ENCODE results near the gene SPRED2.
"Not testable (repeated sequence)": the region's sequence is repeated elsewhere in the genome, so short reads cannot be mapped to it uniquely, and the experiment has no call there.

The SPRED2 gene

DNA sequence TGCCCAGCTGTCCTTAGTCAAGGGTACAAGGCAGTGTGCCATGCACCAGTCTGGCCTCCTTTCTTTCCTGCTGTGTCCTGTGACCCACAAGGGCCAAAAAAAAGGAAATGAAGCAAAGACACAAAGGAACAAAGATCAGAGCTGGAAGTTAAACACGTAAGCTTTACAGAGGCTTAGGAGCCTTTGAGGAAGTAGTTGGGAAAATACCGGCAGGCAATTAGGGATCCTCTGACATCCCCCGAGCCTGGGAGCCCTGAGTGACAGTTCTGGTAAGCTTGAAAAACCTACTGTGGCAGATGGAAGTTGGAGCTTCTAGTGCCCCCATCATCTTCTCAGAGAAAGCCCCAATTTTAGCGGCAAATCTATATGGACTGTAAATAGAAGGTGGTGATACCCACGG, 78.5 kb downstream of the SPRED2 start:
- no peak for DNase-seq
- TF ChIP-seq POLR2A (IDR thresholded peaks at IDR 0.05; ENCODE audit: low read length) (no peak), GATA1 (IDR thresholded peaks at IDR 0.05; ENCODE audit: low read depth, low read length) (no peak)

DNA sequence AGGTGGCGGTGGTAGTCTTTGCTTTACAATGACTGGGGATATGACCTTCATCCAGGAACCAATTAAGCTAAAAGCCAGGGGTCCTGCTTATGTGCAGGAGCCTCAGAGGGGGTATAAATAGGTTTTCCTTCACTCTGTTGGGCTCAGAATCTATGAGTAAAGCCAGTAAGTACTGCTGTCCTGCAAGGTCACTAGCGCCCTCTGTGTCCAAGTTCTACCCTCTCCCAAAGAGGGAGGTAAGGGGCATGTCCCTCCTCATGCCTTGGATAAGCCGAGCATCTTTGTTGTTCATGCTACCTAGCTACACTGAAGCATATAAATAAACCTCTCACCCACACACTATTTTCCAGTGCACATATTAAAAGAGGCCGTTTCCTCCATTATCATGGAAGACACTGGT, 79.4 kb downstream of the SPRED2 start:
- DNase-seq, result peak; percentile 7 to 11
- no peak for TF ChIP-seq GATA1 (IDR thresholded peaks at IDR 0.05; ENCODE audit: low read depth, low read length)
- no peak for TF ChIP-seq POLR2A (IDR thresholded peaks at IDR 0.05; ENCODE audit: low read length)

DNA sequence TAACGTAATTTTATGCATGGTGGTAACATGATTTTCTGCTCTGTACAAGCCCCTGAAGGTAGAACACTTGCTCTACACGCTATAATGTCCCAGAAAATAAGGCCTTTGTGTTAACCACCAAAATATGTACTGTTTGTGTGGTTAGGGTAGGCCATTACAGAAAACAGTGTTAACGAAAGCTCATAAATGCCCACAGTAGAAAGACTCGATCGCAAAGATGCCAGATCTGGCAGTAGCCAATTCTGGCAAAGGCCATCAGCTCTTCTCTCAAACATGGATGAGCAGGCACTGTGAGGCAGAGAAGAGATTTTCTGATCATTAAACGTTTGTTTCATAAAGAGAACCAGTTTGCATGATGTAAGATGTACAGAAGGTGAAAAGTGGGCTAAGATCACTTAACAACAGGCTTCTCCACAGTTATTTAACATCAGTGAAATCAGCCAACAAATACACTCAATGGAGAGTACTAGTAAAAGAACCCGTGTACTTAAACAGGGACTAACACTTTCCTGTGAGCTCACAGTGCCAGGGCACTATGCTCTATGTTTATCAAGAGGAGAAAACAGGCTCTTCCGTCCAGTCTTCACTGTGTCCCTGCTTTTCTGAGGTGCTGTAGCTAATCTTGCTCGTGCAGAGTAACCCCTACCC, 80.3 kb downstream of the SPRED2 start:
- DNase-seq, result no peak
- TF ChIP-seq POLR2A (IDR thresholded peaks at IDR 0.05; ENCODE audit: low read length) (no peak), GATA1 (IDR thresholded peaks at IDR 0.05; ENCODE audit: low read depth, low read length) (no peak)

DNA sequence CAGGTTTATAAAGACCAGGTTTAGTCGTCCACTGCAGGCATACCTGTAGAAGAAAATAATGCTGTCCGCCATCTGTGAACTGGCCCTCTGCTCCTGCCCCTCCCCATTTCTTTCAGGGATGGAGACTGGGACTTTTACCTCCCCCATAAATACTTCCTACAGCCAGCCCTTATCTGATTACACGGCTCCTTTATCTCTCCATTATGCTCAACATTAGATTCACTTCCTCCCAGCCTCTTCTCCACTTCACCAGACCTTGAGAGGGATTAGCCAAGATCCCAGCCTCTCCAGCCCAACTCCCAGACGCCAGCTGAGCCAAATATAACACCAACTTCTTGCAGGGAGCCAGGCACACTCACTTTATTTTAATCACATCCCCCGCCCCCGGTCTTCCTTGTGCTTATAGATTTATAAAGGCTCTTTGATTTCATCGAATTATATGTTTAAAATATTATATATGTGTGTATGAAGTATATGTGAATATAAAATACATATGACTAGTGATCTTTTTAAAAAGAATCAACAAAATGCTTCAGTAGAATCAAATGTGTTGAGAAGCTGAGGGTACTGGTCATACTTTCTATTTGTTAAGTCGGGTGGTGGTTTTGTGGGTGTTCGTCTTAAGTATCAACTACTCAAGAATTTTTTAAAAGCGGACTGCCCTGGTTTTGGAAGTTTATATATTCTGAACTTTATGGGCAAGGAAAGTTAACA, 81.0 kb downstream of the SPRED2 start:
- TF ChIP-seq POLR2A (IDR thresholded peaks at IDR 0.05; ENCODE audit: low read length) (no peak), GATA1 (IDR thresholded peaks at IDR 0.05; ENCODE audit: low read depth, low read length) (no peak)
- DNase-seq, result peak in 1 of 2 experiments; percentile 8

DNA sequence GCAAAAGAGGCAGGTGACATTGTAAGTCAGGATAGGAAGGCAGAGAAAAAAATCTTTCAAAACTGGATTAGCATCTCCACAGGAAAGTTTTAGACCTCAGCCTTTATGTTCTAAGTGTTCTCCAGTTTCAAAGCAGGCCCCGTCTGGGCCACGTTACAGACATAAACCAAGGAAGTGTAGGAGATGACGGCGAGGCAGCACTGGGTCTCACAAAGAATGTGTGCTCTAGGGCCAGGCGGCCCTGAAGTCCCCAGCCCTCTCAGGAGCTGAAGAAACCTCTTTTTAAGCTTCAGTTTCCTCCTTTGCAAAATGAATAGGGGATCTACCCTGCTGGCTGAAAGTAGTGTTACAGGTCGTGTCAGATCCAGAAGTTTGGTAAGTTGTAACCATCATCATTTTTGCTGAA, 81.7 kb downstream of the SPRED2 start:
- peak in 1 of 2 experiments; percentile 15 for DNase-seq
- TF ChIP-seq POLR2A (IDR thresholded peaks at IDR 0.05; ENCODE audit: low read length), result no peak
- TF ChIP-seq GATA1 (IDR thresholded peaks at IDR 0.05; ENCODE audit: low read depth, low read length), result no peak

DNA sequence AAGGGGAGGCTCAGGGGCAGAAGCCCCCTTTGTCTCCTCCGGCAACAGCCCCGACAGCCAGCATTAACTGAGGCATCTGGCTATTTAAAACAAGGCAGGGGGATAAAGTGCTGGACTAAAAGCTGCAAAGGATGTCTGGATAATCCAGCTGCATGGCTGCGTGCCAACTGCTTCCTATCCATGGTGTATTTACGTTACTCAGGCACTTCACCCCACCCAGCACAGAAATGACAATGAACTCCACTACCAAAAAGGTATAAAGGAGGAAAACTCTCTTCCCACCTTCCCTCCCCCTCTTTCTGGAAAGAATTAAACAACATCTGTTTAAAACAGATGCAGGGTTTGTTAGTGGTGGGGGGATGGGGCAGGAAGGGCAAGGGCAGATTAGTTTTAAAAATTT, 82.5 kb downstream of the SPRED2 start:
- TF ChIP-seq GATA1 (IDR thresholded peaks at IDR 0.05; ENCODE audit: low read depth, low read length) (no peak), POLR2A (IDR thresholded peaks at IDR 0.05; ENCODE audit: low read length) (no peak)
- peak; percentile 43 to 45 for DNase-seq

DNA sequence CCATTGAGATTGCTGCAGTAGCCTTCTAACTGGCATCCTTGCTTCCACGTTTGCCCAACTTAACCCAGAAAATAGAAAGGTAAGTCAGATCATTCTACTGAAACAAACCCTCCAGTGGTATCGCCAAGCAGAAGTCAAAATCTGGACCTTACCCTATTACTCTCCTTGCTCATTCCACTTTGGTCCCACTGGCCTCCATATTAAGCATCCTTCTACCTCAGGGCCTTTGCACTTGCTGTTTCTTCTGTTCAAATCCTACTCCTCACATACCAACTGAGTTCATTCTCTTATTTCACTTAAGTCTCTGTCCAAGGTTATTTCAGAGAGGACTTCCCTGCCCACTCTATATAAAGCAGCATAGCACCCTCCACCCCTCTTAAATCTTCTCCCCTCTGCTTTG, 84.5 kb downstream of the SPRED2 start:
- no peak for TF ChIP-seq POLR2A (IDR thresholded peaks at IDR 0.05; ENCODE audit: low read length)
- TF ChIP-seq GATA1 (IDR thresholded peaks at IDR 0.05; ENCODE audit: low read depth, low read length), result no peak
- DNase-seq, result no peak

DNA sequence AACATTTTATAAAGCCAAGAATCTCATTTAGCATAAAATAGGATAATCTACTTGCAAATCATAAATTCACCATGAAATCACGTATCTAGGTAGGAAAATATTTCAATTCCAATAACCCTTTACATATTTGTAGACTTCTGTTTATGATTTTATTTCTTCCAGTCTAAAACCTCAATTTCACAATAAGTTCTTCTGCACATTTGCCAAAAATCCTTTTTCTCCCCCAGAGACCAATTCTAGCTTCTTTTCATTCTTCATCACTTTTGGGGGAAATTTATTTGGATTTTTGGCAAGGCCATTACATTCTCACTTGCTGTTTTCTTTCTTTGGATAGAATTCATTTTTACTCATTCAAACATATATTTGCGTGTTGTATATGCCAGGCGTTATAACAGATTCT, 86.8 kb downstream of the SPRED2 start:
- no peak for TF ChIP-seq GATA1 (IDR thresholded peaks at IDR 0.05; ENCODE audit: low read depth, low read length)
- TF ChIP-seq POLR2A (IDR thresholded peaks at IDR 0.05; ENCODE audit: low read length), result no peak
- no peak for DNase-seq

DNA sequence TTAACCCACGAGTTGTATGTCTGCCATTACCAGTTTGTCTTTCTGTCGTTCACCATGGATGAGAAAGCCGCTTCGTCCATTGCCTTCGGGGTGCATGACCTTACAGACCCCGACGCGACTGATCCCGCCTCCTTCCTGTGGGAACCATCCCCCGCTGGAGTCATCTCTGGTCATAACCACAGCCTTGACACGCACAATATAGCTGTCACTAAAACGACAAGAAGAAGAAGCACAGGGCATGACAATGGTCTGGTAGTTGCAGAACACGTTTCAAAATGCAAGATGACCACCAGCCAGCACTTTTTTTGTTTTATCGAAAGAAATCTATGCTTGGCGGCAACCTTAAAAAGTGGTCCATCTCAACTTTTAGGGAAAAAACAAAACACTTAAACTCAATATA, 87.7 kb downstream of the SPRED2 start:
- DNase-seq, result no peak
- TF ChIP-seq POLR2A (IDR thresholded peaks at IDR 0.05; ENCODE audit: low read length) (no peak), GATA1 (IDR thresholded peaks at IDR 0.05; ENCODE audit: low read depth, low read length) (no peak)

DNA sequence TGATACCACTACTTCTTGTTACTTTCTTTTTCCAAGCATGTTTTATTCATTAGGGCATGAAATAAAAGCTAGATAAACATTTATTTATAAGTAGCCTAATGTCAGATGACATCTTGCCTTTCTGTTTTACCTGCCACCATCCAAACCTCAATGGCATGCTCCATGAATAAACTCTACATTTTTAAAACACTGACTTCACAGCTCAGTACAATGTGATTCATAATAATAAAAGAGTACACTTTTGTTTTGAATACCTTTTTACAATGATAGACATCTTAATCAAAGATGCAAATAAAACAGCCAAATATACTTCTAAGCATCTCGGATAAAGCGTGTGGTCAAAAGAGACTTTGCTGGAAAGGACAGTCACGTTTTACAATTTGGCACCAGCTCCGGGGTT, 88.2 kb downstream of the SPRED2 start:
- DNase-seq, result no peak
- TF ChIP-seq POLR2A (IDR thresholded peaks at IDR 0.05; ENCODE audit: low read length) (no peak), GATA1 (IDR thresholded peaks at IDR 0.05; ENCODE audit: low read depth, low read length) (no peak)

DNA sequence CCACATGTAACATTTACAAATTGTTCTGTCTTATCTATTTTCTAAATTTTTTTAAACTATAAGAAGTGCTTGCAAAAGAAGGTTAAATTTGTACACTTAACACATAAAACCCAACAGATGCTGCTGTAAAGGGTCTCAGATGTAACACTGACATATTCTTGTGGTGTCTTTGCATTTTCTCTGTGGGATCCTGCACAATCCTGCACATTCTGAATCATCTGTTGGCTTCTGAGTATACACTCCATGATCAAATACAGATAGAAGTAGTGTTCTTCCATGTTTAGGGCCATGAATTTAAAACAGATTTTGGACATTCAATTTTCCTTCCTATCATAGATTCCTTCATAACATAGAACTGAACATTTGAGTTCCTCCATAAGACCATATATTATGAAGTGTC, 89.0 kb downstream of the SPRED2 start:
- DNase-seq, result no peak
- no peak for TF ChIP-seq GATA1 (IDR thresholded peaks at IDR 0.05; ENCODE audit: low read depth, low read length)
- TF ChIP-seq POLR2A (IDR thresholded peaks at IDR 0.05; ENCODE audit: low read length), result no peak

DNA sequence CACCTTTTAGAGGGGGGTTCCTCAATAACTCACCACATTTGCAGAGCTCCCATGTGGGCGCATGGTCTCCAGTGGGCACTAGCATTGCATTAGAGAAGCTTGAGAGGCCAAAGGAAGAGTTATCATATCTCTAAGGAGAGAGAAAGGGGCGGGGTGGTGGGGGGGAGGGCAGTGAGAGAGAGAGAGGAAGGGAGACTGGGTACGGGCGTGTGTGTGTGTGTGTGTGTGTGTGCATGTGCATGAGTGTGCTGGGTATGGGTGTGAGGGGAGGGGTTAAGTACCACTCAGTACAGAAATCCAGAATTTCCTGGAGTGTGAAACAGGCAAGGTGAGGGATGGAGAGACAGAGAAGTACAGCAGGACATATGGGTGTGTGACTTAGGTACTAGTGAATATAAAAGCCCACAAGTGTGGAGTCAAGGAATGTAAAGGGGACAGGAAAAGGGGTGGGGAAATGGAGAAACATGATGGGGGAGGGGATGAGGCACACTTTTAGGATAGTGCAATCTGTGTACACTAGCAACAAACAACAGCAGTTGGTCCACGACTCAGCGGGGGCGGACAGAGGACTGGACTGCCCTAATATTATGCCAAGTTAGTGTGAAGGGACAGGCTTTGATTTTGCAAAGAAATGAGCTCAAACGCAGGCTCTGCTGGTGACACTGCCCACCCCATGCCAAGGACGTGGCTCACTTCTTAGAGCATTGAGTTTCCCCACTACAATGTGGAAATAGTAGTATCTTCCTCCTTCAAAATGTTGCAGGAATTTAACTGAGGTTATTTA, 91.3 kb downstream of the SPRED2 start:
- TF ChIP-seq GATA1 (IDR thresholded peaks at IDR 0.05; ENCODE audit: low read depth, low read length) (no peak), POLR2A (IDR thresholded peaks at IDR 0.05; ENCODE audit: low read length) (no peak)
- DNase-seq, result peak; percentile 13 to 35

DNA sequence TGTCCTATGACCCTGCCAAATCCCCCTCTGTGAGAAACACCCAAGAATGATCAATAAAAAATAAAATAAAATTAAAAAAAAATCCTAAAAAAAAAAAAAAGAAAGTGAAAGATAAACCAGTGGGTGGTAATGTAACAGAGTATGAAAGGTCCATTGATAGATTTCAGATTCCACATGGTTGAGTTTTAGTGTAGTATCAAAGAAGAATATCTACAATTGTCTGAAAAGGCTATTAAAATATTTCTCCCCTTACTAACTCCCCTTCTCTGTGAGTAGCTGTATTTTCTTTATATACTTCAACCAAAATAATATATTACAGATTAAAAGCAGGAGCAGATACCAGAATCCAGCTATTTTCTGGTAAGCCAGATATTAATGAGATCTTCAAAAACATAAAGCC, 92.8 kb downstream of the SPRED2 start:
- no peak for DNase-seq
- TF ChIP-seq POLR2A (IDR thresholded peaks at IDR 0.05; ENCODE audit: low read length) (no peak), GATA1 (IDR thresholded peaks at IDR 0.05; ENCODE audit: low read depth, low read length) (no peak)

DNA sequence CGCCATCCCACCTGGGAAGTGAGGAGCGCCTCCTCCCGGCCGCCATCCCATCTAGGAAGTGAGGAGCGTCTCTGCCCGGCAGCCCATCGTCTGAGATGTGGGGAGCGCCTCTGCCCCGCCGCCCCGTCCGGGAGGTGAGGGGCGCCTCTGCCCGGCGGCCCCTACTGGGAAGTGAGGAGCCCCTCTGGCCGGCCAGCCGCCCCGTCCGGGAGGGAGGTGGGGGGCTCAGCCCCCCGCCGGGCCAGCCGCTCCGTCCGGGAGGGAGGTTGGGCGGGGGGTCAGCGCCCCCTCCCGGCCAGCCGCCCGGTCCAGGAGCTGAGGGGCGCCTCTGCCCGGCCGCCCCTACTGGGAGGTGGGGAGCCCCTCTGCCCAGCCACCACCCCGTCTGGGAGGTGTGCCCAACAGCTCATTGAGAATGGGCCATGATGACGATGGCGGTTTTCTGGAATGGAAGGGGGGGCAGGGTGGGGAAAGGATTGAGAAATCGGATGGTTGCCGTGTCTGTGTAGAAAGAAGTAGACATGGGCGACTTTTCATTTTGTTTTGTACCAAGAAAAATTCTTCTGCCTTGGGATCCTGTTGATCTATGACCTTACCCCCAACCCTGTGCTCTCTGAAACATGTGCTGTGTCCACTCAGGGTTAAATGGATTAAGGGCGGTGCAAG, 93.4 kb downstream of the SPRED2 start:
- not testable (repeated sequence) for DNase-seq

DNA sequence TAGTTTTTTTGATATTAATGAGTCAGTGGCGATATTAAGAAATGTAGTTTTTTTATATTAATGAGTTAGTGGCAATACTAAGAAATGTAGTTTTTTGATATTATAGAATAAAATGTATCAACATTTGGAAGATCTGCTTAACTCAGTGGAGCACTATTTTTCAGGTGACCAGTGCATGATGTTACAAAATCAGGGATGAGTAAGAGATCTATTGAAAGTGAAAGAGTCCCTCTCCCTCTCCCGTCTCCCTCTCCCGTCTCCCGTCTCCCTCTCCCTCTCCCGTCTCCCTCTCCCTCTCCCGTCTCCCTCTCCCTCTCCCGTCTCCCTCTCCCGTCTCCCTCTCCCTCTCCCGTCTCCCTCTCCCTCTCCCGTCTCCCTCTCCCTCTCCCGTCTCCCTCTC, 94.5 kb downstream of the SPRED2 start:
- not testable (repeated sequence) for DNase-seq
